Suprapubic skin (tissue), 4 donors: ENCODE data around the gene PLEKHF1.

ENCODE experiments used
- EP300 ChIP-seq: sonication (generic); formaldehyde crosslinking; IDR thresholded peaks from one replicate; pipeline ENCODE4 v1.6.1; 2017; ENCODE audit warnings: antibody characterized with exemption
- POLR2A ChIP-seq, 2 donors: fragments of 450-650 bp; IDR thresholded peaks; one replicate each; pipeline ENCODE4 v1.6.1; 2017; ENCODE audit warnings: antibody characterized with exemption in 2 of 2, mild to moderate bottlenecking in 2 of 2, moderate library complexity in 2 of 2
- POLR2AphosphoS5 ChIP-seq, 3 donors: sonication (generic); formaldehyde crosslinking; IDR thresholded peaks; one replicate each; pipeline ENCODE4 v1.6.1; 2017; ENCODE audit warnings: antibody characterized with exemption in 3 of 3
- TF ChIP-seq, protein P1 (sequence below), 2 donors: fragments of 200-600 bp in 1 of 2; fragments of 450-650 bp in 1 of 2; sonication (generic) in 1 of 2; IDR thresholded peaks; one replicate each; pipeline ENCODE4 v1.5.1; 2016 to 2019; ENCODE audit warnings: antibody characterized with exemption in 2 of 2, mild to moderate bottlenecking in 1 of 2, moderate library complexity in 1 of 2

GRCh38 chr19:29672319-29672932 lies 7.2 kb downstream of the PLEKHF1 start:
- TF ChIP-seq, protein P1, sequence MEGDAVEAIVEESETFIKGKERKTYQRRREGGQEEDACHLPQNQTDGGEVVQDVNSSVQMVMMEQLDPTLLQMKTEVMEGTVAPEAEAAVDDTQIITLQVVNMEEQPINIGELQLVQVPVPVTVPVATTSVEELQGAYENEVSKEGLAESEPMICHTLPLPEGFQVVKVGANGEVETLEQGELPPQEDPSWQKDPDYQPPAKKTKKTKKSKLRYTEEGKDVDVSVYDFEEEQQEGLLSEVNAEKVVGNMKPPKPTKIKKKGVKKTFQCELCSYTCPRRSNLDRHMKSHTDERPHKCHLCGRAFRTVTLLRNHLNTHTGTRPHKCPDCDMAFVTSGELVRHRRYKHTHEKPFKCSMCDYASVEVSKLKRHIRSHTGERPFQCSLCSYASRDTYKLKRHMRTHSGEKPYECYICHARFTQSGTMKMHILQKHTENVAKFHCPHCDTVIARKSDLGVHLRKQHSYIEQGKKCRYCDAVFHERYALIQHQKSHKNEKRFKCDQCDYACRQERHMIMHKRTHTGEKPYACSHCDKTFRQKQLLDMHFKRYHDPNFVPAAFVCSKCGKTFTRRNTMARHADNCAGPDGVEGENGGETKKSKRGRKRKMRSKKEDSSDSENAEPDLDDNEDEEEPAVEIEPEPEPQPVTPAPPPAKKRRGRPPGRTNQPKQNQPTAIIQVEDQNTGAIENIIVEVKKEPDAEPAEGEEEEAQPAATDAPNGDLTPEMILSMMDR (IDR thresholded peaks at IDR 0.05): no peak
- TF ChIP-seq POLR2A (IDR thresholded peaks at IDR 0.05): no peak
- TF ChIP-seq POLR2AphosphoS5 (IDR thresholded peaks at IDR 0.05): no peak
- TF ChIP-seq EP300: no peak
